Astrocyte of the spinal cord (primary cell): ENCODE measurements around the gene ABHD17A.

Source experiments
- DNase-seq: peaks from one replicate; pipeline ENCODE4 v3.0.0; 2011; ENCODE audit warnings: low read depth, low spot score
- H3K4me3 ChIP-seq: 2 replicates; pipeline ENCODE4 v1.5.1; 2011; ENCODE audit warnings: low read depth, mild to moderate bottlenecking, low read length, moderate library complexity
- in situ Hi-C: cut with HindIII; loops from 2 replicates; pipeline ENCODE4 v1.10.0; 2017; ENCODE audit warnings: low sequenced_read_pairs
- TF ChIP-seq, protein P1 (sequence below): IDR thresholded peaks from 2 replicates; pipeline ENCODE4 v1.5.1; 2012; ENCODE audit warnings: low read depth, mild to moderate bottlenecking, low read length, inconsistent platforms

The ABHD17A gene

DNA sequence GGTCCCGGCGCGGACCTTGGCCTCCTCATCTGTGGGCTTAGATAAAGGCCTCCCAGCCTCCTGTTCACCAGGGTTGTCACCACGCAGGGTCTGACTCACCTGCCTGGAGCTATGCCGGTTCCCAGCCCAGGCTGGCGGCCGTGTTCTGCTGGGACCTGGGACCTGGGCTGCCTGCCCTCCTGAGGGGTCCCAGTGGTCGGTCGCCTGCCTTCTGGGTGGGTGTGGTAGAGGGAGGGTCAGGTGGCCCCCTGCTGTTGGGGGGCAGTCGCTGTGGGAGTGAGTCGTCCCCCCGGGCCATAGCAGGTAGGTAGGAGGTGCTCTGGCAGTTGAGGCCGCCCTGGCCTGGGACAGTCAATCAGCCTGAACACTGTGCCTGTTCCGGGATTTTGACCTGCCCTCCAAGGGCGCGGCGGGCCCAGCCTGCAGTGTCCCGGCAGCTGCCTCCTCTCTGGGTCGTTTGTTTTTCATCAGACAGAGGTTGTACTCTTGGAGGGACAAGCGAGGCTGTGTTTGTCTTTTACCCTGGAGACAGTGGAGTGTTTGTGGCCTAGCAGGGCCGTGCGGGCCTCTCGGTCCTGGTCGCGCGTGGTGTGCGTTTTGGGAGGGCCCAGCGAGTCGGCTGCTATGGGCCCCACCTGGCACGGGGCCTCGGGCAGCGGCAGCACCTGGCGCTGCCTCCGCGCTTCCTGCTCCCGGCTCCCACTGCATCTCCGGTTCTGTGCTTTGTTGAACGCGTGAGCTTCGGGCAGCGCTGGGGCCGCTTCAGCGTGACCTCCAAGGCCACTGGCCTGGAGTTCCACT, 22.5 kb upstream of the ABHD17A start:
- TF ChIP-seq, protein P1, sequence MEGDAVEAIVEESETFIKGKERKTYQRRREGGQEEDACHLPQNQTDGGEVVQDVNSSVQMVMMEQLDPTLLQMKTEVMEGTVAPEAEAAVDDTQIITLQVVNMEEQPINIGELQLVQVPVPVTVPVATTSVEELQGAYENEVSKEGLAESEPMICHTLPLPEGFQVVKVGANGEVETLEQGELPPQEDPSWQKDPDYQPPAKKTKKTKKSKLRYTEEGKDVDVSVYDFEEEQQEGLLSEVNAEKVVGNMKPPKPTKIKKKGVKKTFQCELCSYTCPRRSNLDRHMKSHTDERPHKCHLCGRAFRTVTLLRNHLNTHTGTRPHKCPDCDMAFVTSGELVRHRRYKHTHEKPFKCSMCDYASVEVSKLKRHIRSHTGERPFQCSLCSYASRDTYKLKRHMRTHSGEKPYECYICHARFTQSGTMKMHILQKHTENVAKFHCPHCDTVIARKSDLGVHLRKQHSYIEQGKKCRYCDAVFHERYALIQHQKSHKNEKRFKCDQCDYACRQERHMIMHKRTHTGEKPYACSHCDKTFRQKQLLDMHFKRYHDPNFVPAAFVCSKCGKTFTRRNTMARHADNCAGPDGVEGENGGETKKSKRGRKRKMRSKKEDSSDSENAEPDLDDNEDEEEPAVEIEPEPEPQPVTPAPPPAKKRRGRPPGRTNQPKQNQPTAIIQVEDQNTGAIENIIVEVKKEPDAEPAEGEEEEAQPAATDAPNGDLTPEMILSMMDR = no peak
- in situ Hi-C loops = no loop called here
- no peak for DNase-seq
- no peak overlapping the region for H3K4me3 ChIP-seq

DNA sequence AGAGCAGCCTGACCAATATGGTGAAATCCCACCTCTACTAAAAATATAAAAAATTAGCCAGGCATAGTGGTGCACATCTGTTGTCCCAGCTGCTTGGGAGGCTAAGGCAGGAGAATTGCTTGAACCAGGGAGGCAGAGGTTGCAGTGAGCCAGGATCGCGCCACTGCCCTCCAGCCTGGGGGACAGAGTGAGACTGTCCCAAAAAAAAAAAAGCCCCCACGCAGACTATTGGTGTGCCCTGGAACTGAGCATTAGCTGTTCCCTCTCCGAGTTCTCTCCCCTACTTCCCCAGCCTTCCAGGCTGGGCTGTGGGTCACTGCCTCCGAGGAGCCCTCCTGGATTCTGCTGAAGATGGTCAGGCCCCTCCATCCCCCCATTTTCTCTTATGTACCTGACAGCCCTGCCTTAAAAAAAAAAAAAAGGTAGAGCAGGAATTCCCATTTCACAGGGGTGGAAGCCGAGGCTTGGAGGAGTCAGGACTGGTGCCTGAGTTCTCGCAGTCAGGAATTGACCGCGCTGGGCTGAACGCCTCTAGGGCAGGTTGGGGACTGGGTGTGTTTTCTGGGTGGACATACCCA, 21.8 kb upstream of the ABHD17A start:
- no peak for DNase-seq
- TF ChIP-seq, protein P1 = no peak
- in situ Hi-C loops = no loop called here
- no peak overlapping the region for H3K4me3 ChIP-seq

DNA sequence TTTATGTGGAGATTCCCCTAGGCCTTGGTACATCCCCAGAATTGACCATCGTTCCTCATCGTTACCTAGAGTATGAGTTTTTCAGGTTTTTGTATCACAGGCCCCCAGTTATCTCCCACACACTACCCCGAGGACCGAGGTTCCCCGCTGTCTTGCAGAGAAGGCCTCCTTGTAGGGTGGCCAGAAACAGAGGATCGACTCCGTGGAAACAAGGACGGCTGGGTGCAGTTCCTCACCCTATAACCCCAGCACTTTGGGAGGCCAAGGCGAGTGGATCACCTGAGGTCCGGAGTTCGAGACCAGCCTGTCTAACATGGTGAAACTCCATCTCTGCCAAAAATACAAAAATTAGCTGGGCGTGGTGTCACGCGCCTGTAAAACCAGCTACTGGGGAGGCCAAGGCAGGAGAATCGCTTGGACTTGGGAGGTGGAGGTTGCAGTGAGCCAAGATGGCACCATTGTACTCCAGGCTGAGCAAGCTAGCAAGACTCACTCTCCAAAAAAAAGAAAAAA, 20.6 kb upstream of the ABHD17A start:
- no peak for DNase-seq
- in situ Hi-C loops = no loop called here
- TF ChIP-seq, protein P1 = no peak
- peak overlapping the region; percentile 68 for H3K4me3 ChIP-seq

DNA sequence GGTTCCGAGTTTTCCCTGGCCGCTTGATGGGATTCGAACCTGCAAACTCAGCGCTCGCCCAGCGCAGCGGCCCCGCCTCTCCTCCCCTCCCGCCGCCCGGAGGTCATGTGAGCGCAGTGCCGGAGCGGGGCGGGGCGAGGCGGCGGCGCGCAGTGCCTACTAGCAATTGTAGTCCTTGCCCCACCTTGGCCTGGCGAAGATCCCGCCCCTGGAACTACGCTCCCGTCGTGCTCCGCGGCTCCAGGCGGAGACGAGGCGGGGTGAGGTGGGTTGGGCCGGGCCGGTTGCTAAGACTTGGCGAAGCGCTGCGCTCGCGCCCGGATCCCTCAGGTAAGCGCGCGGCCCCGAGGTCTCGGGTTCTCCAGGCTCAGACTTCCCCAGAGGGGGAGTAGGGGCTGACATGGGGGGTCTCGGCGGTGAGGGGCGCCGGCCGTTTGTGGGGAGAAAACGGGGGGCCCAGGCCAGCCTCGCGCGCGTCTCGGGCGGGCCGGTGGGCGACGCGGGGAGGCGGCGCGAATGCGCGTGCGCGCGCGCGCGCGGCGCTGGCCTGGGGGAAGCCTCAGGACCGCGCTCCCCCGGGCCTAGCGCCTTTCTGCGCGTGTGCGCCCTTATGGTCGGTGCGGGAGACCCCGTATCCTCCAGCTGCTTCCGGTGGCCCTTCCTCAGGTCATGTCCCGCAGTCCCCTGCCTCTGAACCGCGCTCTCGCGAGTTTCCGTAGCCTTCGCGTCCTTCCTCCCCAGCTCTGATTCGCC, 20.0 kb upstream of the ABHD17A start, which contains the start of the genes ADAT3 and SCAMP4:
Gene ADAT3 (plus strand): TSS at position 290 of the 753 bp plus-strand sequence. CDS start 6,649 bp downstream, outside the sequence.
Gene SCAMP4 (plus strand): TSS at position 290 of the 753 bp plus-strand sequence. CDS start 9,621 bp downstream, outside the sequence.
- in situ Hi-C loops = no loop called here
- H3K4me3 ChIP-seq = peak within 1 kb of the TSS; percentile 68
- DNase-seq = peak; percentile 99
- TF ChIP-seq, protein P1 = no peak

DNA sequence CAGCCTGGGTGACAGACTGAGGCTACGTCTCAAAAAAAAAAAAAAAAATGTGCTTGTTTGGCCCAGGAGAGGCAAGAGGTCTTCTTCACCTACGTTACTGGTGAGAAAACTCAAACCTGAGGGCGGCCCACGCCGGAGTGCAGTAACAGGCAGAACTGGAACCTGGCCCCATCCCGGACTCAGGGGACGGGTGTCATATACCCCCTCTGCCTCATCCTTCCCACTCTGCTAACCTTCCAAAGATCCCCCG, 19.5 kb upstream of the ABHD17A start:
- H3K4me3 ChIP-seq = peak overlapping the region; percentile 12
- TF ChIP-seq, protein P1 = no peak
- DNase-seq = no peak
- in situ Hi-C loops = no loop called here

DNA sequence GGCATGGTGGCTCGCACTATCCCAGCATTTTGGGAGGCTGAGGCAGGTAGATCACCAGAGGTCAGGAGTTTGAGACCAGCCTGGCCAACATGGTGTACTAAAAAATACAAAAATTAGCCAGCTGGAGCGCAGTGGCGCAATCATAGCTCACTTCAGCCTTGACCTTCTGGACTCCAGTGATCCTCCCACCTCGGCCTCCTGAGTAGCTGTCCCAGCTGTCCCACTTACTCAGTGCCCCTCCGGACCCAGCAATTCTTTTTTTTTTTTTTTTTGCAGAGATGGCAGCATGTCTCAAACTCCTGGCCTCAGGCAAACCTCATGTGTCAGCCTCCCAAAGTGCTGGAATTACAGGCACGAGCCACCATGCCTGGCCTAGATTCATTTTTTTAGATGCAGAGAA, 17.6 kb upstream of the ABHD17A start:
- in situ Hi-C loops = no loop called here
- DNase-seq = no peak
- TF ChIP-seq, protein P1 = no peak
- no peak overlapping the region for H3K4me3 ChIP-seq
